CD14-positive monocyte (primary cell): ENCODE results near the gene WDR81. TPM values are rescaled to one million over a fixed set of nuclear protein-coding genes. Genes with fewer than 3 reads are reported as not detected.

Experiments used
- DNase-seq, 3 donors: peaks; one replicate each; pipeline ENCODE4 v3.0.0-alpha.2; 2011 to 2022
- H2AFZ ChIP-seq: 2 replicates; pipeline ENCODE4 v1.6.0; 2012; ENCODE audit warnings: mild to moderate bottlenecking, low read depth, low read length, inconsistent platforms; ENCODE audit not compliant: insufficient read depth, poor library complexity, severe bottlenecking
- H3K27ac ChIP-seq, 2 donors: 1 replicate in 1 of 2; 2 replicates in 1 of 2; pipeline ENCODE4 v1.5.1; 2012 to 2013; ENCODE audit warnings: low read length in 2 of 2, control low read depth in 1 of 2, inconsistent platforms in 1 of 2, low read depth in 1 of 2, mild to moderate bottlenecking in 1 of 2
- H3K27me3 ChIP-seq, 2 donors: one replicate each; pipeline versions ENCODE4 v1.6.0 to v1.6.1; 2011 to 2013; ENCODE audit warnings: low read length in 2 of 2; ENCODE audit not compliant: control insufficient read depth in 2 of 2, insufficient read depth in 2 of 2
- H3K36me3 ChIP-seq, 2 donors: replicated peaks in 1 of 2; 1 replicate in 1 of 2; 2 replicates in 1 of 2; pipeline versions ENCODE4 v1.5.1 to v1.6.1; 2012 to 2013; ENCODE audit warnings: low read length in 2 of 2, control low read depth in 1 of 2, inconsistent platforms in 1 of 2, mild to moderate bottlenecking in 1 of 2; ENCODE audit not compliant: insufficient read depth in 2 of 2, control insufficient read depth in 1 of 2
- H3K4me1 ChIP-seq, 2 donors: 1 replicate in 1 of 2; 2 replicates in 1 of 2; pipeline versions ENCODE4 v1.5.1 to v1.6.1; 2012 to 2013; ENCODE audit warnings: low read length in 2 of 2, control low read depth in 1 of 2, inconsistent platforms in 1 of 2, mild to moderate bottlenecking in 1 of 2, moderate library complexity in 1 of 2; ENCODE audit not compliant: insufficient read depth in 2 of 2, control insufficient read depth in 1 of 2
- H3K4me2 ChIP-seq: replicated peaks from 2 replicates; pipeline ENCODE3; 2012; ENCODE audit warnings: low read length, moderate library complexity, mild to moderate bottlenecking; ENCODE audit not compliant: poor library complexity, severe bottlenecking; ENCODE audit errors: extremely low read depth
- H3K4me3 ChIP-seq, 3 experiments: fragments of 200-600 bp in 1 of 3; sonication (generic) in 1 of 3; replicated peaks in 1 of 3; 1 replicate in 2 of 3; 2 replicates in 1 of 3; pipeline ENCODE4 v1.5.1; 2011 to 2013; ENCODE audit warnings: low read length in 3 of 3, mild to moderate bottlenecking in 3 of 3, control low read depth in 2 of 3, low read depth in 2 of 3, inconsistent platforms in 1 of 3, moderate library complexity in 1 of 3
- H3K79me2 ChIP-seq: 2 replicates; pipeline ENCODE4 v1.6.0; 2012; ENCODE audit warnings: mild to moderate bottlenecking, control low read depth, inconsistent platforms, low read length, moderate library complexity; ENCODE audit not compliant: insufficient read depth
- H3K9ac ChIP-seq: 2 replicates; pipeline ENCODE4 v1.6.0; 2017; ENCODE audit warnings: low read length, mild to moderate bottlenecking; ENCODE audit not compliant: insufficient read depth, poor library complexity, severe bottlenecking
- H3K9me3 ChIP-seq, 2 donors: replicated peaks in 1 of 2; 1 replicate in 1 of 2; 2 replicates in 1 of 2; pipeline versions ENCODE4 v1.5.1 to v1.6.1; 2012 to 2013; ENCODE audit warnings: low read length in 2 of 2, control low read depth in 1 of 2; ENCODE audit not compliant: control insufficient read depth in 1 of 2, insufficient read depth in 1 of 2
- H4K20me1 ChIP-seq: 2 replicates; pipeline ENCODE4 v1.6.0; 2012; ENCODE audit warnings: mild to moderate bottlenecking, low read length, control low read depth, moderate library complexity; ENCODE audit not compliant: insufficient read depth
- H3K27ac Mint-ChIP-seq, 7 donors: one replicate each; pipeline ENCODE4 v1.8.0; 2020; ENCODE audit warnings: mild to moderate bottlenecking in 7 of 7, mixed read lengths in 7 of 7, moderate library complexity in 6 of 7, inconsistent platforms in 2 of 7
- H3K27me3 Mint-ChIP-seq, 3 donors: one replicate each; pipeline ENCODE4 v1.8.0; 2021 to 2022; ENCODE audit warnings: low read depth in 3 of 3, mild to moderate bottlenecking in 3 of 3, mixed read lengths in 3 of 3, moderate library complexity in 3 of 3, inconsistent platforms in 1 of 3
- H3K36me3 Mint-ChIP-seq, 2 donors: one replicate each; pipeline ENCODE4 v1.8.0; 2020; ENCODE audit warnings: mixed read lengths in 2 of 2, inconsistent platforms in 1 of 2, mild to moderate bottlenecking in 1 of 2
- H3K4me1 Mint-ChIP-seq: one replicate; pipeline ENCODE4 v1.8.0; 2020; ENCODE audit warnings: mild to moderate bottlenecking, mixed read lengths
- H3K4me3 Mint-ChIP-seq, 2 donors: one replicate each; pipeline ENCODE4 v1.8.0; 2020; ENCODE audit warnings: mild to moderate bottlenecking in 2 of 2, mixed read lengths in 2 of 2, moderate library complexity in 1 of 2
- H3K9me3 Mint-ChIP-seq, 7 donors: one replicate each; pipeline ENCODE4 v1.8.0; 2020 to 2022; ENCODE audit warnings: mixed read lengths in 7 of 7, mild to moderate bottlenecking in 6 of 7, moderate library complexity in 6 of 7, inconsistent platforms in 2 of 7
- WGBS: methylation state at CpG from one replicate; pipeline ENCODE4 v1.1.5; 2013; ENCODE audit warnings: missing lambda C conversion rate; ENCODE audit not compliant: insufficient coverage; 5-methylcytosine and 5-hydroxymethylcytosine counted together
- intact Hi-C, 2 donors: fragments of 100-400 bp; cut with micrococcal nuclease; formaldehyde crosslinking; loops; one replicate each; pipeline versions ENCODE4 v1.15.0 to v1.15.1; 2023
- polyA minus RNA-seq: library from RNA; depleted of rRNA, polyadenylated mRNA; stranded (reverse); fragments of >200 nt; gene quantifications from 2 replicates; pipeline ENCODE4 v1.2.3, GENCODE V29; 2012
- polyA plus RNA-seq, 3 donors: library from polyadenylated mRNA; depleted of rRNA in 1 of 3; unstranded in 2 of 3; stranded (reverse) in 1 of 3; fragments of 300-500 nt in 2 of 3; fragments of >200 nt in 1 of 3; fragmentation: Illumina TruSeq in 2 of 3; gene quantifications; 1 replicate in 2 of 3; 2 replicates in 1 of 3; pipeline ENCODE4 v1.2.3, GENCODE V29; 2012 to 2021
- total RNA-seq, 12 experiments: library from RNA in 1 of 12; stranded (reverse) in 1 of 12; fragments of 120-200 nt in 1 of 12; gene quantifications; one replicate each; pipeline ENCODE4 v1.2.4 and lab custom pipeline; 2013 to 2026; ENCODE audit warnings: mixed read lengths in 6 of 12, inconsistent platforms in 1 of 12
- TF ChIP-seq, protein P1 (sequence below): fragments of 200-600 bp; IDR thresholded peaks from one replicate; pipeline ENCODE4 v1.8.0; 2022; ENCODE audit warnings: antibody characterized with exemption, mild to moderate bottlenecking

WDR81 gene
- total RNA-seq (2013), result 32.1 TPM
- polyA plus RNA-seq (10 to 100 TPM in 1 of 3 donors, 1 to 10 TPM in 2; 6.2 to 45.4 (median 8.8) TPM), polyA minus RNA-seq (57.4 and 93.7 TPM in 2 replicates), total RNA-seq (lab: John Stamatoyannopoulos, UW) (15.0 to 97.4 (median 70.5) reads per million in 11 experiments)

DNA sequence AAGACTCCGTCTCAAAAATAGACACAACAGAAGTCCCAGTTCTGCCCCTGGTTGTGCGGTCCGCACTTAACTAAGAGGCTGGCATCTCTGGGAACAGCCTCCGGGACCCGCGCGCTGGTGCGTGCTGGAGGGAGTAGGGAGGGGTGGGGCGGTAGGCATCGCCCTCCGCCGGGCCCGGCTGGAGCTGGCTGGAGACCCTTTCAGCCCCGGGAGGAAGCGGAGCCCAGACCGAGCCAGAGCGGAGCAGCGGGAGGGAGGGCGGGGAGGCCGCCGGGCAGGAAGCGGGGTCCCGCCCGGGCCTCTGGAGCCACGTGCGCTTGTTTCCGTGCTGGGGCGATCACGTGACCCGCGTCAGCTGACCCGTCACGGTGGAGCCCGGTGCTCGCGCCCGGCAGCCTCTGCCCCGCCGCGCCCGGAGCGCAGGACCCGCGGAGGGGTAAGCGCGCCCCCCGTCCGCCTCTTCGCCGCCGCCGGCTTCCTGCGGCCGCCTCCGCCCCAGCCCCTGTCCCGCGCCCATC, at the start of gene WDR81:
Gene WDR81, plus strand, starts transcription at position 354 of the 518 bp plus-strand sequence. CDS start 256 bp downstream, outside the sequence.
- peak within 1 kb of the TSS; percentile 75 to 90 for H3K4me3 Mint-ChIP-seq
- Histone ChIP-seq H3K27me3 (no peaks in the 10 kb centered on the region), H4K20me1 (peaks cover 44% of the 10 kb centered on the region), H3K4me2 (peak within 1 kb of the TSS; percentile 95), H3K9me3 (no peaks in the 10 kb centered on the region), H3K4me3 (peak within 1 kb of the TSS; percentile 74 to 90 (median 80)), H2AFZ (peak within 1 kb of the TSS; percentile 83), H3K9ac (peak within 1 kb of the TSS; percentile 83), H3K27ac (peak within 1 kb of the TSS; percentile 73 to 85), H3K79me2 (peaks cover 37% of the 10 kb centered on the region), H3K4me1 (peaks cover 34 to 43% of the 10 kb centered on the region in 2 donors), H3K36me3 (peaks cover 28 to 38% of the 10 kb centered on the region in 2 donors)
- WGBS, result under 1% methylated on average over 54 of the region's 57 CpGs
- TF ChIP-seq, protein P1, sequence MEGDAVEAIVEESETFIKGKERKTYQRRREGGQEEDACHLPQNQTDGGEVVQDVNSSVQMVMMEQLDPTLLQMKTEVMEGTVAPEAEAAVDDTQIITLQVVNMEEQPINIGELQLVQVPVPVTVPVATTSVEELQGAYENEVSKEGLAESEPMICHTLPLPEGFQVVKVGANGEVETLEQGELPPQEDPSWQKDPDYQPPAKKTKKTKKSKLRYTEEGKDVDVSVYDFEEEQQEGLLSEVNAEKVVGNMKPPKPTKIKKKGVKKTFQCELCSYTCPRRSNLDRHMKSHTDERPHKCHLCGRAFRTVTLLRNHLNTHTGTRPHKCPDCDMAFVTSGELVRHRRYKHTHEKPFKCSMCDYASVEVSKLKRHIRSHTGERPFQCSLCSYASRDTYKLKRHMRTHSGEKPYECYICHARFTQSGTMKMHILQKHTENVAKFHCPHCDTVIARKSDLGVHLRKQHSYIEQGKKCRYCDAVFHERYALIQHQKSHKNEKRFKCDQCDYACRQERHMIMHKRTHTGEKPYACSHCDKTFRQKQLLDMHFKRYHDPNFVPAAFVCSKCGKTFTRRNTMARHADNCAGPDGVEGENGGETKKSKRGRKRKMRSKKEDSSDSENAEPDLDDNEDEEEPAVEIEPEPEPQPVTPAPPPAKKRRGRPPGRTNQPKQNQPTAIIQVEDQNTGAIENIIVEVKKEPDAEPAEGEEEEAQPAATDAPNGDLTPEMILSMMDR, result no peak
- intact Hi-C loops, result loop anchor here (2.0 to 10.0 kb wide), 2 partner anchors 58 to 110 kb away; partner anchors contain the start of gene RPA1 (in 1 of the 2)
- peak within 1 kb of the TSS; percentile 79 to 89 (median 85) for H3K27ac Mint-ChIP-seq
- peaks cover 36% of the 10 kb centered on the region for H3K4me1 Mint-ChIP-seq
- H3K36me3 Mint-ChIP-seq, result peaks cover 14 to 38% of the 10 kb centered on the region in 2 donors
- no peaks in the 10 kb centered on the region for H3K9me3 Mint-ChIP-seq
- peak; percentile 79 to 84 (median 81) for DNase-seq
- H3K27me3 Mint-ChIP-seq, result peaks cover 0 to 2% (median 0%) of the 10 kb centered on the region in 3 donors

DNA sequence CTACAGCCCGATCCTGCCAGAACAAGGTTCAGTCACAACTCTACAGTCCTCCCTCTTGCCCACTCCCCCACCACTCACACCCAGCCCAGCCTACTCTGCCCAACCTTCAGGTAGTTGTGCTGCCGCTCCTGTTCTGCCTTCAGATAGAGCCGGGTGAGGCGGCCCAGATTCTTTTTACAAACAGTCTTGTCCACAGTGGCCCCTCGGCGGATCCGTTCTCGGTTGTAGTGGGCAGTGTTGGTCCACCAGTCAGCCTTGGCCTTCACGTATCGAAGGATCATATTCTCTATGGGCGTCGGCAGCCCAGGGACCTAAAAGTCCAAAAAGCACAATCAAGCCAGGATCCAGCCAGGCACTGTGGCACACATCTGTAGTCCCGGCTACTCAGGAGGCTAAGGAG, 48.1 kb upstream of the WDR81 start:
- Histone ChIP-seq H3K4me3 (no peak overlapping the region), H3K9ac (no peak overlapping the region), H3K9me3 (no peaks in the 10 kb centered on the region), H3K27me3 (no peaks in the 10 kb centered on the region), H4K20me1 (peaks cover 91% of the 10 kb centered on the region), H3K4me1 (no peaks in the 10 kb centered on the region), H3K79me2 (peaks cover 21% of the 10 kb centered on the region), H3K27ac (no peak overlapping the region), H3K36me3 (peaks cover 97 to 99% of the 10 kb centered on the region in 2 donors), H2AFZ (no peak overlapping the region), H3K4me2 (no peak overlapping the region)
- Mint-ChIP-seq H3K4me1 (no peaks in the 10 kb centered on the region), H3K27ac (peak overlapping the region in 3 of 7 donors; percentile 28 to 57 (median 54)), H3K36me3 (peaks cover 94 to 98% of the 10 kb centered on the region in 2 donors), H3K27me3 (no peaks in the 10 kb centered on the region), H3K9me3 (peaks cover 0 to 2% (median 0%) of the 10 kb centered on the region in 7 donors), H3K4me3 (no peak overlapping the region)
- WGBS, result 98% methylated on average over 12 of the region's 13 CpGs
- intact Hi-C loops, result loop anchor here in 1 of 2 donors (10.0 kb wide), 1 partner anchor 108 kb away; no protein-coding TSS in a partner anchor
- TF ChIP-seq, protein P1, result no peak
- no peak for DNase-seq
